Kidney epithelial cell (primary cell): Measurements from ENCODE around the gene AP1S3. TPM values are rescaled to one million over a fixed set of nuclear protein-coding genes. Genes with fewer than 3 reads are reported as not detected.
"Not testable (repeated sequence)": the region's sequence is repeated elsewhere in the genome, so short reads cannot be mapped to it uniquely, and the experiment has no call there.

Experiments used
- DNase-seq: peaks from one replicate; pipeline ENCODE4 v3.0.0-alpha.2; 2010; ENCODE audit warnings: low read depth
- H3K27me3 ChIP-seq: 2 replicates; pipeline ENCODE4 v1.6.0; 2011; ENCODE audit warnings: low read length; ENCODE audit not compliant: control insufficient read depth, insufficient read depth
- H3K36me3 ChIP-seq: 2 replicates; pipeline ENCODE4 v1.5.1; 2011; ENCODE audit warnings: low read length; ENCODE audit not compliant: control insufficient read depth, insufficient read depth
- H3K4me3 ChIP-seq: 2 replicates; pipeline ENCODE4 v1.5.1; 2011; ENCODE audit warnings: low read depth, mild to moderate bottlenecking, control low read depth, low read length
- total RNA-seq: library from RNA; depleted of rRNA; stranded (reverse); fragments of >200 nt; gene quantifications from 2 replicates; pipeline ENCODE4 v1.2.3, GENCODE V29; 2015
- TF ChIP-seq, protein P1 (sequence below): IDR thresholded peaks from 2 replicates; pipeline ENCODE4 v1.5.1; 2011; ENCODE audit warnings: mild to moderate bottlenecking, moderate library complexity, low read length, control low read depth, inconsistent platforms; ENCODE audit not compliant: insufficient read depth, poor library complexity, severe bottlenecking

AP1S3 gene
- total RNA-seq, 1 donor from 2014 or later = 22.4 TPM

- H3K27me3 ChIP-seq = no peaks in the 10 kb centered on the region
- H3K4me3 ChIP-seq = no peak overlapping the region
- no peaks in the 10 kb centered on the region for H3K36me3 ChIP-seq
- TF ChIP-seq, protein P1, sequence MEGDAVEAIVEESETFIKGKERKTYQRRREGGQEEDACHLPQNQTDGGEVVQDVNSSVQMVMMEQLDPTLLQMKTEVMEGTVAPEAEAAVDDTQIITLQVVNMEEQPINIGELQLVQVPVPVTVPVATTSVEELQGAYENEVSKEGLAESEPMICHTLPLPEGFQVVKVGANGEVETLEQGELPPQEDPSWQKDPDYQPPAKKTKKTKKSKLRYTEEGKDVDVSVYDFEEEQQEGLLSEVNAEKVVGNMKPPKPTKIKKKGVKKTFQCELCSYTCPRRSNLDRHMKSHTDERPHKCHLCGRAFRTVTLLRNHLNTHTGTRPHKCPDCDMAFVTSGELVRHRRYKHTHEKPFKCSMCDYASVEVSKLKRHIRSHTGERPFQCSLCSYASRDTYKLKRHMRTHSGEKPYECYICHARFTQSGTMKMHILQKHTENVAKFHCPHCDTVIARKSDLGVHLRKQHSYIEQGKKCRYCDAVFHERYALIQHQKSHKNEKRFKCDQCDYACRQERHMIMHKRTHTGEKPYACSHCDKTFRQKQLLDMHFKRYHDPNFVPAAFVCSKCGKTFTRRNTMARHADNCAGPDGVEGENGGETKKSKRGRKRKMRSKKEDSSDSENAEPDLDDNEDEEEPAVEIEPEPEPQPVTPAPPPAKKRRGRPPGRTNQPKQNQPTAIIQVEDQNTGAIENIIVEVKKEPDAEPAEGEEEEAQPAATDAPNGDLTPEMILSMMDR = no peak
- no peak for DNase-seq
These were observed 65.9 kb downstream of the AP1S3 start for GRCh38 chr2:223771475-223771874.

DNA sequence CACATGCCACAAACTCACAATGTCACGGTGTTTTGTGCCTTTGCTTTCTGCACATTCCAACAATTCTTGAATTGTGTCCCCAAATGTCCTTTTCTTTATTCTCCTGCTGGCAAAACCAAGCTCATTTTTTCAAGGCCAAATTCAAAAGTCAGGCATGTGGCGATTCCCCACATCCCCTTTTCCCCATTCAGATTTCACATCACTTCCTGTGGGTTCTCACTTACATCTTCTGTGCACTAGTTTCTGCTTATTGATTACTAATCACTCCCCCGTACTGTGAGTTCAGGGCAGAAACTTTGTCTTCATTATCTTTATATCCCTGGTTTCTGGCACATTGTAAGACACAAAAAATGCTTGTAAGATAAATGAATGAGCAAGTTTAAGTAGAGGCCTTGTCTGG, 69.2 kb downstream of the AP1S3 start:
- TF ChIP-seq, protein P1 = no peak
- no peaks in the 10 kb centered on the region for H3K36me3 ChIP-seq

GRCh38 chr2:223767341-223767740, 70.0 kb downstream of the AP1S3 start:
- Histone ChIP-seq H3K36me3 (no peaks in the 10 kb centered on the region), H3K4me3 (no peak overlapping the region), H3K27me3 (no peaks in the 10 kb centered on the region)
- DNase-seq = no peak
- TF ChIP-seq, protein P1 = no peak

More for the DNA sequence above, 69.2 kb downstream of the AP1S3 start:
- Histone ChIP-seq H3K27me3 (no peaks in the 10 kb centered on the region), H3K4me3 (no peak overlapping the region)
- no peak for DNase-seq

- DNase-seq = no peak
- Histone ChIP-seq H3K4me3 (no peak overlapping the region), H3K36me3 (no peaks in the 10 kb centered on the region), H3K27me3 (no peaks in the 10 kb centered on the region)
- TF ChIP-seq, protein P1 = no peak
These were observed 72.1 kb downstream of the AP1S3 start for GRCh38 chr2:223765221-223765785.

DNA sequence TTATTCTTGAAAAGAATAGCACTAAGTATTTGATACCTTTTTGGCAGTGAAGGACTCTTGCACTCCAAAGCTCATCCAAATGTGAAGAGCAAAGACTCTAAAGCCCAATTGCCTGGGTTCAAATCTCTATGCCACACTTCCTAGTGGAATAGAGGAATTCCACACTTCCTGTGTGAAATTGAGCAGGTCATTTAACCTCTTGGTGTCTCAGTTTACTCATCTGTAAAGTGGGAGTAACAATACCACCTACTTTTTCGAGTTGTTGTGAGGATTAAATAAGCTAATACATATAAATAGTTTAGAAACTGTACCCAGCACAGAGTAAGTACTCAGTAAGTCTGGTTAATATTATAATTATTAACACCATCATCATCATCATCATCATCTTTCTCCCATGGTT, 72.6 kb downstream of the AP1S3 start:
- Histone ChIP-seq H3K36me3 (no peaks in the 10 kb centered on the region), H3K4me3 (no peak overlapping the region), H3K27me3 (no peaks in the 10 kb centered on the region)
- no peak for DNase-seq
- TF ChIP-seq, protein P1 = no peak

- Histone ChIP-seq H3K36me3 (no peaks in the 10 kb centered on the region), H3K27me3 (no peaks in the 10 kb centered on the region), H3K4me3 (no peak overlapping the region)
- TF ChIP-seq, protein P1 = no peak
- DNase-seq = no peak
These were observed 74.5 kb downstream of the AP1S3 start for GRCh38 chr2:223762853-223763252.

DNA sequence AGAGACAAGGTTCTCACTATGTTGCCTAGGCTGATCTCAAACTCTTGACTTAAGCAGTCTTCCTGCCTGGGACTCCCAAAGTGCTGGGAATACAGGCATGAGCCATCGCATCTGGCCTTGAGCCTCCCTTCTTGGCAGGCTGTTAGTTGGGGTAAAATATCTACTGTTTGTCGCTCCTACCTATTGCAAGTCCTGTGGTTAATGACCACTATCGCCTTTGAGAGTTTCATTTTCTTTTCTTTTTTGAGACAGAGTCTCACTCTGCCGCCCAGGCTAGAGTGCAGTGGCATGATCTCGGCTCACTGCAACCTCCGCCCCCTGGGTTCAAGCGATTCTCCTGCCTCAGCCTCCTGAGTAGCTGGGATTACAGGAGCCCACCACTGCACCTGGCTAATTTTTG, 75.6 kb downstream of the AP1S3 start:
- H3K27me3 ChIP-seq, DNase-seq, H3K36me3 ChIP-seq, H3K4me3 ChIP-seq: not testable (repeated sequence)
